GM12878 (cell line): ENCODE measurements around the gene FAM81A. TPM values are rescaled to one million over a fixed set of nuclear protein-coding genes. Genes with fewer than 3 reads are reported as not detected.

Experiments used
- BACH1 ChIP-seq: fragments of 450-650 bp; IDR thresholded peaks from 2 replicates; pipeline ENCODE4 v1.6.1; 2017; ENCODE audit warnings: mild to moderate bottlenecking, borderline replicate concordance
- BCL3 ChIP-seq: IDR thresholded peaks from 2 replicates; pipeline ENCODE4 v1.6.1; 2011; ENCODE audit warnings: borderline replicate concordance, low read depth, mild to moderate bottlenecking, moderate library complexity, low read length; ENCODE audit not compliant: insufficient read depth, poor library complexity, severe bottlenecking
- CBX5 ChIP-seq: sonication (generic); IDR thresholded peaks from 2 replicates; pipeline ENCODE4 v1.6.1; 2016; ENCODE audit warnings: low read depth, moderate library complexity, mild to moderate bottlenecking, inconsistent platforms
- DPF2 ChIP-seq: fragments of 450-650 bp; IDR thresholded peaks from 2 replicates; pipeline ENCODE4 v1.6.1; 2017; ENCODE audit warnings: mild to moderate bottlenecking
- E2F8 ChIP-seq: fragments of 450-650 bp; IDR thresholded peaks from 2 replicates; pipeline ENCODE4 v1.6.1; 2018; ENCODE audit warnings: mild to moderate bottlenecking, low read depth, moderate library complexity; ENCODE audit not compliant: partially characterized antibody
- EED ChIP-seq: sonication (generic); IDR thresholded peaks from 2 replicates; pipeline ENCODE4 v1.6.1; 2016; ENCODE audit warnings: antibody characterized with exemption, low read depth
- EZH2 ChIP-seq: IDR thresholded peaks from 2 replicates; pipeline ENCODE4 v1.6.1; 2012; ENCODE audit warnings: low read depth, mild to moderate bottlenecking, control low read depth, inconsistent platforms, low read length, borderline replicate concordance; ENCODE audit not compliant: control insufficient read depth
- IKZF2 ChIP-seq, 2 experiments: fragments of 450-650 bp; IDR thresholded peaks; 2 replicates each; pipeline ENCODE4 v1.6.1; 2017; ENCODE audit warnings: mild to moderate bottlenecking in 2 of 2, moderate library complexity in 2 of 2
- JUNB ChIP-seq: IDR thresholded peaks from 2 replicates; pipeline ENCODE4 v1.6.1; 2016; ENCODE audit warnings: antibody characterized with exemption, mild to moderate bottlenecking
- JUND ChIP-seq: IDR thresholded peaks from 2 replicates; pipeline ENCODE4 v1.6.1; 2012; ENCODE audit warnings: low read depth, mild to moderate bottlenecking, low read length, improper control_type of control experiment, moderate library complexity
- KDM1A ChIP-seq: fragments of 200-600 bp; sonication (generic); IDR thresholded peaks from 2 replicates; pipeline ENCODE4 v1.6.1; 2016; ENCODE audit warnings: borderline replicate concordance
- KLF5 ChIP-seq: fragments of 450-650 bp; IDR thresholded peaks from 2 replicates; pipeline ENCODE4 v1.6.1; 2014; ENCODE audit warnings: mild to moderate bottlenecking; ENCODE audit not compliant: partially characterized antibody
- MTA2 ChIP-seq: fragments of 450-650 bp; IDR thresholded peaks from 2 replicates; pipeline ENCODE4 v1.6.1; 2016; ENCODE audit warnings: low read depth, mild to moderate bottlenecking, moderate library complexity
- NBN ChIP-seq: fragments of 450-650 bp; IDR thresholded peaks from 2 replicates; pipeline ENCODE4 v1.6.1; 2016
- POU2F2 ChIP-seq: IDR thresholded peaks from 3 replicates; pipeline ENCODE4 v1.6.1; 2011; ENCODE audit warnings: low read depth, mild to moderate bottlenecking, low read length, borderline replicate concordance
- RBBP5 ChIP-seq: fragments of 200-600 bp; sonication (generic); conservative IDR thresholded peaks from 2 replicates; pipeline ENCODE4 v1.6.1; 2016
- RFX5 ChIP-seq: IDR thresholded peaks from 2 replicates; pipeline ENCODE4 v1.6.1; 2011; ENCODE audit warnings: low read depth, low read length, improper control_type of control experiment
- RUNX3 ChIP-seq: IDR thresholded peaks from 2 replicates; pipeline ENCODE4 v1.6.1; 2012; ENCODE audit warnings: low read length, inconsistent platforms
- SIN3A ChIP-seq: IDR thresholded peaks from 2 replicates; pipeline ENCODE4 v1.6.1; 2012; ENCODE audit warnings: low read depth, low read length, improper control_type of control experiment
- SIX5 ChIP-seq: IDR thresholded peaks from 2 replicates; pipeline ENCODE4 v1.6.1; 2011; ENCODE audit warnings: mild to moderate bottlenecking, low read depth, low read length, moderate library complexity; ENCODE audit not compliant: severe bottlenecking
- SMAD5 ChIP-seq: IDR thresholded peaks from 2 replicates; pipeline ENCODE4 v1.6.1; 2016; ENCODE audit warnings: antibody characterized with exemption, low read depth
- SMARCA5 ChIP-seq: fragments of 450-650 bp; IDR thresholded peaks from 2 replicates; pipeline ENCODE4 v1.6.1; 2017; ENCODE audit warnings: mild to moderate bottlenecking
- SREBF2 ChIP-seq: IDR thresholded peaks from 2 replicates; pipeline ENCODE4 v1.6.1; 2012; ENCODE audit warnings: mild to moderate bottlenecking, low read length
- ZNF207 ChIP-seq: fragments of 450-650 bp; IDR thresholded peaks from 2 replicates; pipeline ENCODE4 v1.6.1; 2014; ENCODE audit warnings: antibody characterized with exemption, mild to moderate bottlenecking, borderline replicate concordance
- ZNF687 ChIP-seq: fragments of 450-650 bp; IDR thresholded peaks from 2 replicates; pipeline ENCODE4 v1.6.1; 2017; ENCODE audit warnings: mild to moderate bottlenecking, moderate library complexity
- polyA plus RNA-seq, 11 experiments: library from polyadenylated mRNA; depleted of rRNA in 4 of 11; unstranded in 6 of 11; stranded (reverse) in 5 of 11; fragments of >200 nt; fragmentation: Nextera tagmentation in 4 of 11; fragmentation: Illumina TruSeq in 1 of 11; extraction: Ambion mirVana in 4 of 11; extraction: Trizol in 1 of 11; gene quantifications; 1 replicate in 1 of 11; 2 replicates in 10 of 11; pipeline versions ENCODE4 v1.2.1 to v1.2.3, GENCODE V29; 2011 to 2016; ENCODE audit warnings: inconsistent platforms in 2 of 11, missing spikeins in 2 of 11, low read depth in 1 of 11
- total RNA-seq, 4 experiments: library from RNA; depleted of rRNA in 3 of 4; stranded (reverse); fragments of >200 nt in 3 of 4; fragmentation: Illumina TruSeq in 1 of 4; extraction: Trizol in 1 of 4; gene quantifications; 2 replicates each; pipeline versions ENCODE4 v1.2.1 to v1.2.3, GENCODE V29; 2013 to 2021
- TF ChIP-seq, protein P1 (sequence below): IDR thresholded peaks from 2 replicates; pipeline ENCODE4 v1.6.1; 2012; ENCODE audit warnings: low read depth, low read length, improper control_type of control experiment

FAM81A gene
- total and polyA plus RNA-seq, 10 of the 15 experiments (the other 5 are each of a cell fraction or from before 2014, with no cell fraction given), result 0.18 to 34.5 (median 16.2) TPM

DNA sequence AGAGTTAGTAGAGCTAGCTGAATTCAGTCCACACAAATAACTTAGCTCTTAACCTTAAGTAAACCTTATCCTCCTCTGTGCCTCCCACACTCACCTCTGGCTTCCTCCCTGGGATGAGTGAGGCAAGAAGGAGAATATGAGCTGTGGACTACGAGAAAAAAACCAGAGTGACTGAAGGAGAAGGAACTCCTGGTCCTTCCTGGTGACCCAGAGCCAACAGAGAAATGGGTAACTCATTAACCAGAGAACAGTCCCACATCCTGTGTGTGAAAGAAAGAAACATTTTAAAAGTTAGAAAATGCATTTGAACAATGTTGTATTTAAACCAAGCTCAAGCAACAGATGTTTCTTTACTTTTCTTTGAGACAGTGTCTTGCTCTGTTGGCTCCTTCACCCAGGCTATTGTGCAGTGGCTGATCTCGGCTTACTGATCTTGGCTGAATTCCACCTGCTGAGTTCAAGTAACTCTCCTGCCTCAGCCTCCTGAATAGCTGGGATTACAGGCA, 27.5 kb upstream of the FAM81A start (continued):
- TF ChIP-seq ZNF687, result no peak
- no peak for TF ChIP-seq RBBP5
- TF ChIP-seq BCL3, result no peak
- no peak for TF ChIP-seq RFX5
- no peak for TF ChIP-seq SIX5
- no peak for TF ChIP-seq DPF2
- TF ChIP-seq SIN3A, result no peak
- no peak for TF ChIP-seq JUND
- peak; percentile 53 for TF ChIP-seq EED
- TF ChIP-seq JUNB, result no peak
- no peak for TF ChIP-seq SREBF2
- TF ChIP-seq BACH1, result no peak
- no peak for TF ChIP-seq KLF5
- no peak for TF ChIP-seq KDM1A
- no peak for TF ChIP-seq E2F8
- TF ChIP-seq, protein P1, sequence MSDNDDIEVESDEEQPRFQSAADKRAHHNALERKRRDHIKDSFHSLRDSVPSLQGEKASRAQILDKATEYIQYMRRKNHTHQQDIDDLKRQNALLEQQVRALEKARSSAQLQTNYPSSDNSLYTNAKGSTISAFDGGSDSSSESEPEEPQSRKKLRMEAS, result no peak
- no peak for TF ChIP-seq EZH2
- peak; percentile 20; the same call in 1 of the 2 replicates for TF ChIP-seq RUNX3
- peak; percentile 17; the same call in 1 of the 2 replicates for TF ChIP-seq MTA2
- TF ChIP-seq ZNF207, result no peak
- TF ChIP-seq CBX5, result no peak
- TF ChIP-seq POU2F2, result no peak
- TF ChIP-seq IKZF2 (IDR thresholded peaks at IDR 0.05), result peak; percentile 73 to 81
- no peak for TF ChIP-seq SMARCA5
- no peak for TF ChIP-seq NBN
- TF ChIP-seq SMAD5, result no peak
